GM19452 (cell line): Measurements from ENCODE around the gene SIGLEC15.
"Not testable (repeated sequence)": the region's sequence is repeated elsewhere in the genome, so short reads cannot be mapped to it uniquely, and the experiment has no call there.

ENCODE experiments used
- ATAC-seq: cut with Tn5 transposase; IDR thresholded peaks from one replicate; pipeline ENCODE4 v1.9.1; 2021; ENCODE audit not compliant: unreplicated experiment

SIGLEC15 gene

DNA sequence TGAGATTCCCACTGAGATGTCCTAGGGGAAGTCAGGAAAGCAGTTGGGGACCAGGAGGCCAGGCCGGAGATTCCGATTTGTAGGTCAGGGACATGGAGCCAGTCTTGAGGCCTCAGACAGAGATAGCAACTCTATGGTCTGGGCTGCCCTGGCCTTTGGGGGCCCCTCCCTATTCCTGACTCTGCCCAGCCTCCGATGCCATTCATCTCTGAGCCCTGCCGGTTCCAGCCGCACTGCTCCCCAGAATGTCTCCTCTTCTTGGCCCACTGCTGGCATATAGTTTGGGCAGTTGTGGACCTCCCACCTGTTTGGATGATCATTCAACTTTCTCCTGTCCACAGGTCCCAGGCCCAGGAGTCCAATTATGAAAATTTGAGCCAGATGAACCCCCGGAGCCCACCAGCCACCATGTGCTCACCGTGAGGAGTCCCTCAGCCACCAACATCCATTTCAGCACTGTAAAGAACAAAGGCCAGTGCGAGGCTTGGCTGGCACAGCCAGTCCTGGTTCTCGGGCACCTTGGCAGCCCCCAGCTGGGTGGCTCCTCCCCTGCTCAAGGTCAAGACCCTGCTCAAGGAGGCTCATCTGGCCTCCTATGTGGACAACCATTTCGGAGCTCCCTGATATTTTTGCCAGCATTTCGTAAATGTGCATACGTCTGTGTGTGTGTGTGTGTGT, 16.4 kb downstream of the SIGLEC15 start:
- no peak for ATAC-seq

DNA sequence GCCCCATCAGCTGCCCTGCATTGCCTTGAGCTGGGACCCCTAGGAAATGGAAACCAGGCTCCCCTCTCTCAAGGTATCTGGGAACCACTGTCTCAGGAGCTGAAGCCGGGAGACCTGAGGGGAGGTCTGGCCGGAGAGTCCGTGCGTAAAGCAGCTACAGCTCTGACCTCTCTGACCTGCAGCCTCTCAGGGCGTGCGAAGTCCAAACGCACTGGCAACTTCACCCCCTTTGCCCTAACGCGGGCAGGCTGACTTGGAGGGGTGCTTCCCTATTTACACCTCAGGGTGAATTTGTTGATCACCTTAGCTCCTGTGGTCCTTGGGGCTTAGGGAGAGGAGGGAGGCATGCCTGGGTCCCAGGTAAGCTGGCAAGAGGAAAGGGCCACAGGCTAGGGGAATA, 17.5 kb downstream of the SIGLEC15 start:
- ATAC-seq: no peak

DNA sequence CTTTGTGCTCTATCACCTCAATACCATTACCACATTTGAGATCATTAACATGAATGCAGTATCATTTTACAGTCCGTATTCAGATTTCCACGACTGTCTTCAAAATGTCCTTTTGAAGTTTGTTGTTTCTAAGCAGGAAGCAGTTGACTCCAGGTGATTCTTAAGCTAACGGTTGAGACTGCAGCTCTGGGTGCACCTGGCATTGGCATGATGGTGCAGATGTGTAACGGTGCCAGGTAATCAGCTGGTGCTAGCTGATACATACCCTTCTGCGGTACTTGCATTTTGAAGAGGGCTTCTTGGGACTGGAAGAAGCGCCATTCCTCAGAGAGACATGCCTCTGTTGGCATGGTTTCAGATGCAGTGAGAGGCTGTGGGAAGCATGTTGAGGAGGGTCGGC, 19.5 kb downstream of the SIGLEC15 start:
- no peak for ATAC-seq

DNA sequence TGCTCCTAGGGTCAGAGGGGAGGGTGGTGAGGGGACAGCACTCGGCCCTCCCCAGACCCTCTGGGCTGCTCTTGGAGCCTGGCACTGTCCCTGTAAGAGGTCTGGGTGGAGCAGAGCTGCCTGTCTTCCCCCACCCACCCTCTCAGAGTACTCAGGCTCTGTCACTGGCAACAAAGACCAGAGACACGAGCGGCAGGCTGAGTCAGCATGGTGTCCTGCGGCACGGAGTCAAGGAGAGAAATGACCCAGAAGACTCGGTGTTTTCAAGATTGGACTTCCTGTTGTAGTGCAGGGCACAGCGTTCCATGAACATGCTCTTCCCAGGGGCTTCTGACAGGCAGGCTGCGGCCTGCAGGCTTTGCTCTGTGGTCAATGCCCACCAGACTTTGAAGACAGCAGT, 19.9 kb downstream of the SIGLEC15 start:
- ATAC-seq: no peak

DNA sequence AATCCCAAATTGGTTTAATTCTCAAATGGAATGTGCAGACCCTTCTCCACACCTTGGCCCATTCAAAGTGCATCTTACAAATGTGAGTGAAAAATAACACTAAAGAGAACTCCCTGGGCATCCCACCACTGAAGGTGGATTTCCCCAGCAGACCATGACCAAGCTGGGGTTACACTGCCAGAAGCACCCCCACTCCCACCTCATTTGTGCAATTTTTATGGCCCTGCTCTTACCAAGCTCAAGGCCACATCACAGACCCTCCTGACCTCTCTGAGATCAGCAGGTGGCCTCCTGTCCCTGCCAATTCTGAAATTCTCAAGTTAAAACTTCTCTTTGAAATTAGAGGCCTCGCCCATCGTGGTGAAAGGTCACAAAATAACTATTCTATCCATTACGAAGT, 21.6 kb downstream of the SIGLEC15 start:
- ATAC-seq: no peak

DNA sequence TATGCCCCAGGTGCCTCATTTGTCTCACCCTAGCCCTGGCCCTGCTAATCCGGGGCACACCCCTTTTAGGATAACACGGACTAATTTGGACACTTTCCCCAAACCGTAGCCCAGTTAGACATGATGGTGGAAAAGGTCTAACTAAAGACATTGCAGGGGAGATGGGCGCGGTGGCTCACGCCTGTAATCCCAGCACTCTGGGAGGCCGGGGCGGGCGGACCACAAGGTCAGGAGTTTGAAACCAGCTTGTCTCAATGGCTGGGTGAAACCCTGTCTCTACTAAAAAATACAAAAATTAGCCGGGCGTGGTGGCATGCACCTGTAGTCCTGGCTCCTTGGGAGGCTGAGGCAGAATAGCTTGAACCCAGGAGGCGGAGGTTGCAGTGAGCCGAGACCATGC, 23.2 kb downstream of the SIGLEC15 start:
- not testable (repeated sequence) for ATAC-seq

DNA sequence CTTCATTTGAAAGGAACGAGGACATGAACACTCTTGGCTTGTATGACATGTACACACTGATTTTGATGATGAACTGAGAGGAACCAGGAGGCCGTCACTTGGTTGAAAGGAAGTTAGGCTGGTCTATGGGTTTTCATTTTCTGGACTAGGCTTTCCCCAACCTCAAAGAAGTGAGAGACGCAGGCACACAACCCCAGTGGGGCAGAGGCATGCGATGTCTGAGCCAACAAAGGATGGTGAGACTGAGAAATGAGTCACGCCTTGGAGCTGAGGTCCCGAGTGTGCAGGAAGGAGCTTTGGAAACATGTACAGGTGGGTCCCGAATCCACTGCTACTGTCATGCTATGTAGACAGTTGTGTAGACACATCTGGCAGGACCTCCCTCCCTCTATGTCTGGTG, 24.1 kb downstream of the SIGLEC15 start:
- ATAC-seq: no peak

DNA sequence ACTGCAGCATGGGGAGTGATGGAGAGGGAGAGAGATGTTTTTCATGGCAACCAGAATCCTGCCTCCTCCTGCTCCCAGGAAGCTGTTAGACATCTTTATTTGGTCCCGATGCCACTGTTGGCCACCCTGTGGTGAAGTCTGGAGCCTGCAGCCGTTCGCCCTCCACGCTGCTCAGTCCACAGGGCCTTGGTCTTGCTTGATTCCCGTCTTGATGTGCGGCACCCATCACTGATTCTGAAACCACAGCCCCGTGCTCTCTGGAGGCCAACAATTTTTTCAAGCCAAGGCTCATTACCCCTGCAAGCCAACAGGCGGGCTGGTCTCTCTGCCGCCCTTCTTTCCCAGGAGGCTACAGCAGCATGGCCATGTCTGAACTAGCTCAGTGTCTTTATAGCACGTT, 24.5 kb downstream of the SIGLEC15 start:
- no peak for ATAC-seq

DNA sequence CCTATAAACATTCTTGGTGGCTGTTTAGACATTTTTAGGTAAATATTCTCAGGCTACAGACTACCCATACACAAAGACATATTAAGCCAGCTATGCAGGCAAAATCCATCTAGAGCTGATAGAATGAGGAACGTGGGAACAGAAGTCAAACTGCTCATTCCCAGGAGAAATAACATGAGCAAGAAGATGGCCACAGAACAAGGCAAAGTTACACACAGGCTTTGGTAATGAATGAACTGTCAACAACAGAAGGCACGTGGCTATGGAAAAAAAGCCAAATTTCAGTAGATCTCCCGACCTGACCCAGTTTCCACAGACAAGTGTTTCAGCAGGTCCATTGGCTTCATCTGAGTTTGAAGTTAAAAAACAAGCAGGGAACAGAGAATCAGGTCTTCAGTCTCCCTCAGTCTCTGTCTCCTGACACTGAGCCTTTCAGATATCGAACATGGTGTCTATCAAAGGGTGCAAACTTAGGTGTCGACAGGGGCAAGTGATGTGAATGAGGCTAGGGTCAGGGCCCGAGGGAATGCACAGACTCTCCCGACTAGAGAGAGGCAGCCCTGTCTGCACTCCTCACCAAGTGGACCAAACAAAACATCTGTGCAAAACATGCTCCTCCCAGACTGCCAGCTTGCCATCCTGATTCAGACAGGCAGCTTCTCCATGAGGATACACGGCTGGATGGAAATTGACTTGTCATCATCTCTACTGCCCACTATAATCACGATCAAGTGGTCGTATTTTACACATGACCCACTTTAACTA, 25.9 kb downstream of the SIGLEC15 start:
- no peak for ATAC-seq

DNA sequence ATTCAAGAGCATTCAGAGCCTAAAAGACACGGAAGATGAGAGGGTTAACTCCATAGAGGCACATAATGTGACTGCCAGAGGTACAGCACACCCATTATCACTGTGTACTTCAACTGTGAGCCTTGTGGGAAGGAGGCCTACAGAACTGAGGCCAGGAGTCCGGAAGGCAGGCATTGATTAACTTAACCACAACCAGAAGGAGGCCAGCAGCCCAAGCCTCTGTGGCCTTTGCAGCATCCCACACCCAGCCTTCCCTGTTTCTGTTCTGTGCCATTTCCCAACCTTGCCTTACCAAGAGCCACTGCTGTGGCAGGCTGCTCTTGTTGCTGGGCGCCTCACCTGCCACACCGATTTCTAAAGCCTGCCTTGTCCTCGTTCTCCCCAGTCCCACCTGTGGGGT, 27.2 kb downstream of the SIGLEC15 start:
- ATAC-seq: no peak

DNA sequence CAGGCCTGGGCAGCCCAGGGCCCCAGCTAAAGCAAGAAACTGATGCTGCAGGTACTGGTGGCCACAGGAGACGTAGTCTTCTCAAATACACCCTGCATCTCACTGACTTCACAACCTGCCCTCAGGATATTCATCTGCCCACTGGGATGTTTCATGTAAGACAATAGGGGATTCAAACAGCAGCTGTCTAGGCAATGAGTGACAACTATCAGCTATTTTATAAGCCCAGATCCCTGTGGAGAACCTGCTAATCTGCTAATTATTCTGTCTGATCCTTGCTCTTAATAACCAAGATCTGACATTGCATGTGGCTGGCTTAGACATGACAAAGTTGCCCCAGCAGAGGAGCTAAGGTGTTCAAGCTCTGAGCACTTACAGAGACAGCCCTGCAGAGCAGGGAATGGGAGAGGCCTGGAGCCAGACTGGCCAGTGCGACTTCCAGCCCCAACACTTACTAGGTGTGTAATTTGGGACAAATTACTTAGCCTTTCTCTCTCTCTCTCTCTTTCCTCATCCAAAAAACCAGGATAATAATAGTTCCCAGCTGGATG, 28.6 kb downstream of the SIGLEC15 start:
- ATAC-seq: no peak

DNA sequence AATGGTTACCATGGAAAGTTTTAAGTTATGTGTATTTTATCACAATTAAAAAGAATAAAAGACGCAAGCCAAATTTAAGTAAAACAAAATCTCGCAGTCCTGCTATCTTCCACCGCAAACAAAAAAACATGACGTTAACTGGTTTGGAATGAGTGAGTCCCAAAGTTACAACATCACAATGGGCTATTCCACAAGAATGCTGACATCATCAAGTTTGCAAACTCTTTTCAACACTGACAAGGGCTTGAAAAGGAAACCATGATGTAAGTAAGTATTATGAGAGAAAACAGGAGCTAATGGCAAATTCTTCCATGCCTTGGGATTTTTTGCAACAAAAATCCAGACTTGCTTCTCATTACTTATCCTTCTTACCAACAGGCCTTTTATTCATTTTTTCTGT, 31.1 kb downstream of the SIGLEC15 start:
- no peak for ATAC-seq

DNA sequence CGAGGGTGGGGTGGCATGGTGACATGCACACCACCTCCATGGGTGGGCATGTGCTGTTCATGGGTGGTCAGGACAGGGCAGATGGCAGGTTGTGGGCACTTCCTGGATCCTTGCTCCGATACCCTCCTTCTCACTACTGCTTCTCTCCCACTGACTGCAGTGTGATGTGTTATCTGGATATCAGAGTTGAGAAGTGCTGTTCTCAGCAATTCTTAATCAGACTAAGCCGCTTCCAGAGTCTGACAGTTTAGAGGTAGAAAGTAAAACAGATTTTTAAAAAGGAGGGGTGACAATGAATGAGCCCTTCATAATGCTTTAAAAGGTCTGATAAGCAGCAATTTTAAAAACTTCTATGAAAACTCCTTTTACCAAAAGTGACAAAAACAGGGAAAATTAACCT, 33.9 kb downstream of the SIGLEC15 start:
- no peak for ATAC-seq

DNA sequence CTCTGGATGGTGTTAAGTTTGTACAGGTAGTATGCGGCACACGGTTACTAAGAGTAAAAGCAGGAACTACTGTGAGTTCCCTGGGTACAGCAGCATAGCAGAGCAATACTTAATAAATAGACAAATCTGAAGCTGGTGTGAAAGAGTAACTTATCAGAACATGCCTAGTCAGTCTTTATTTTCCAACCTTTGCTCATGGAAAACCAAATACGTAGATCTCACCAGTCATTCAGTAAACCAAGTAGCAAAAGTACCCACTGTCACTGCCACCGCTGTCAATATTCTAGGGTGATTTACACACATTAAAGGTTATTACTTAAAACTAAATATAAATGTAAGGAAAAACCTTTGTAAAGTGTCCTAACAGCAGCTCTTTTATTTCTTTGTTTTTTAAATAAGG, 35.0 kb downstream of the SIGLEC15 start:
- ATAC-seq: no peak

DNA sequence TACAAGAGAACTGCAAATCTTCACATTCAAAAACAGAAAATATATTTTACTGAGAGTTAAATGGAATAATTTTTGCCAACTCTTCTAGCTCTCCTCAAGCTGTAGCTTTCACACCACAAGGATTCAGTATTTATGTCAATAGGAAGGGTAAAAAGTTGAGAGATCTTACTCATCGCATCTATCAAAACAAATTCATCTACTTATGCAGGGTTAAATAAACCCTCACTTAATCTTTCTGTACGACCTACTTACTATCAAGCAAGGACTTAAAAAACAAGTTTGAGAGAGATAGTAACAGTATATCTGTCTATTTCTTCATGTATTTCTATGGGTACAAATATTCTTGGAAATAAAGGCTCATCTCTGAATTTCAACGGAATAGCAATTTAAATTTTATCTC, 35.5 kb downstream of the SIGLEC15 start:
- no peak for ATAC-seq

DNA sequence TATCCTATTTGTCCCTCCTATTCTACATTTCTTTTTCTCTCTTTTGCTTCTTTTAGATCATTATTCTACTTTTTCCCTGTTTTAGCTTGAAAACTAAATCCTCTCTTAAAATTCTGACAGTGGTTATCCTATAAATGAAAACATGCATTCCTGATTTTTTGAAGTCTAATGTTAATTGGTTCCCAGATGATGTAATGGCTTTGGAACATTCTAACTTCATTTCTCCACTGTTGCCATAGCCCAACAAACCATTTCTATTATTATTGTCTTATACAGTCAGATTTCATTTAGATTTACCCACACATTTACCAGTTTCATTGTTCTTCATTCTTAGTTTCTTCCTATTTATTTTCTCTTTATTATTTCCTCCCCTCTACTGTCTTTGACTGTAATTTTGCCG, 36.5 kb downstream of the SIGLEC15 start:
- no peak for ATAC-seq

DNA sequence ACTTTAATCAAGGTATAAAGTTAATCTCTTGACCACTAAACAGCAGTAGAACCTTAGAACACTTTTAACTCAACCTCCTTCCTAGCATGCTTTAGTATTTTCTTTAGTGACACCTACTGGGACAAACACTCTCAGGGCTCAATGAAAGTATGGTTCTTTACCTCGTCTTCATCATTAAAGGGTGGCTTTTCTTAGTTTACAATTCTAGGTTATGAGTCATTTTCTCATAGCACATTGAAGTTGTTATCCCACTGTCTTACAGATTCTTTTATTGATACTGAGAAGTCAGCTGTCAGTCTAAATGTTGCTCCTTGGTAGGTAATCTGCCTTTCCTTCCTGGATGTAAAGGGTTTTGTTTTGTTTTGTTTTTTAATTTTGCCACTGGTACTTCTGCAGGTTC, 38.0 kb downstream of the SIGLEC15 start:
- no peak for ATAC-seq

DNA sequence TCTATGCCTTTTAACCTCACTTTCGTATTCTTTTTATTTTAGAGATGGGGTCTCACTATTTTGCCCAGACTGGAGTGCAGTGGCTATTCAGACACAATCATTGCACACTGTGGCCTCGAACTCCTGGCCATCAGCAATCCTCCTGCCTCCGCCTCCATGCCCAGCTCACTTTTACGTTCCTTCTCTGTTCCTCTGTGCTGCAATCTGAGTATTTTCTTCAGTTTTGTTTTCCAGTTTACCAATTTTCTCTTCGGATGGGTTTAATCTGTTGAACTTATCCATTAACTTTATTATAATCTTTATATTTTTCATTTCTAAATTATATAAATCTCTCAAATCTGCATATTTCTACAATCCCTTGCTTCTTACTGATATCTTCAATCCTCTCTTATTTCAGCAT, 38.6 kb downstream of the SIGLEC15 start:
- no peak for ATAC-seq

DNA sequence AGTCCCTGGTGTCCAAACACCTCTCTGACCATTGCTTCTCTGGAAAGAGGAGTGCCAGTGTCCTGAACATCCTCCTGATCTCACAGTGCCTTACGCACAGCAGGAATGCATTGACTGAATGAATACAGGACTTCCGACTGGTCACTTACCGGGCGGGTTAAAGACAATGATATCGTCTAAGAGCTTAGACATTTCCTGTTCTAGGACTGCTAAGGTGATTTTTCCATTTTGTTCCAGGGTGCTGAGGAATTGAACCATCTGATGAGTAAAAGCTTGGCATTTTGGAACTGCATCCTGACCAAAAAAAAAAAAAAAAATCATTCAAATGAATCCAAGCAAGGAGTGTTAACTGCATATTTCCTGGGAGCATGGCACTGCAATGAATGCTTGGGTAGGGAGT, 40.0 kb downstream of the SIGLEC15 start:
- no peak for ATAC-seq

DNA sequence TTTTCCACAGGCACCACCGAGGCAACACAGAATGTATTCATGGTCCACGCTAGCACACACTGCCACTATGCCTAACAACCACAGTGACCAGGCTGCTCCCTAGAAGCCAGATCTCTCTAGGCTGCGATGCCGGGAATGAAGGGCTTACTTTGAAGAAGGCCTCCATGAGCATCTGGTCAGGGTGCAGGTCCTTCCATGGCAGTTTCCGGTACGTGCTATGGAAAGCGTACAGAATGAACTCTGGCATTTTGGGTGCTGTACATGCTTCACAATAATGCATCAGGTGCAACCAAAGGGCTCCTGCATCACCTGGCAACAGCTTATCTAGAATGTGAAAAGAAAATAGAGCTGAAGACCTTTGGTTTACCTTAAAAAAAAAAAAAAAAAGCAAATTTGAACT, 44.9 kb downstream of the SIGLEC15 start:
- ATAC-seq: no peak

DNA sequence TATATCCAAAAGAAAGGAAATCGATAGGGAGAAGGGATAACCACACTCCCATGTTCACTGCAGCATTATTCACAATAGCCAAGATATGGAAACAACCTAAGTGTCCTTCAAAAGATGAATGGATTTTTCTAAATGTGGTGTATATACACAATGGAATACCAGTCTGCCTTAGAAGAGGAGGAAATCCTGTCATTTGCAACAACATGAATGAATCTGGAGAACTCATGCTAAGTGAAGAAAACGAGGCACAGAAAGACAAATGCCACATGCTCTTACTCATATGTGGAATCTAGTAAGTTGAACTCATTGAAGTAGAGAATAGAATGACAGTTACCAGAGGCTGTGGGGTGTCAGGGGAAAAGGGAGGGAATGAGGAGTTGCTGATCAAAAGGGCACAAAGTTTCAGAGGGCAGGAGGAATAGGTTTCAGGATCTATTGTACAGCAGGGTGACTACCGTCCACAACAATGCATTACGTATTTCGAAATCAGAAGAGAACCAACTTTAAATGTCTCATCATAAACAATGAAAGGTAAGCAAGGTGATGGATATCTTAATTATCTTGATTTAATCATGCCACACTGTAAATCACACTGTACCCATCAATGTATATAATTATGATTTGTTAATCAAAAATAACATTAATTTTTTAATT, 46.1 kb downstream of the SIGLEC15 start:
- ATAC-seq: no peak
